Umbilical cord (tissue), 2 donors: ENCODE results near the gene UBE2H. TPM values are rescaled to one million over a fixed set of nuclear protein-coding genes. Genes with fewer than 3 reads are reported as not detected.
A peak's percentile ranks its signal among the peaks of the same experiment; 100 is the strongest.
"Not testable (repeated sequence)": the region's sequence is repeated elsewhere in the genome, so short reads cannot be mapped to it uniquely, and the experiment has no call there.

Experiments
- DNase-seq: peaks from one replicate; pipeline ENCODE4 v3.0.0-alpha.2; 2015; ENCODE audit warnings: low spot score
- total RNA-seq: library from RNA; depleted of rRNA; stranded (reverse); fragments of >200 nt; gene quantifications from one replicate; pipeline ENCODE4 v1.2.3, GENCODE V29; 2014; ENCODE audit warnings: low replicate concordance; ENCODE audit not compliant: insufficient read depth

UBE2H gene
- total RNA-seq, 1 donor from 2014 or later = 87.9 TPM

- no peak for DNase-seq
These were observed 78.0 kb downstream of the UBE2H start for GRCh38 chr7:129874722-129875121.

- no peak for DNase-seq
These were observed 80.7 kb downstream of the UBE2H start for GRCh38 chr7:129872054-129872453.

- DNase-seq = no peak
These were observed 82.1 kb downstream of the UBE2H start for GRCh38 chr7:129870668-129871067.

GRCh38 chr7:129866251-129866650, 86.5 kb downstream of the UBE2H start:
- no peak for DNase-seq

GRCh38 chr7:129865925-129866201, 86.9 kb downstream of the UBE2H start:
- no peak for DNase-seq

GRCh38 chr7:129865093-129865924, 87.5 kb downstream of the UBE2H start:
- no peak for DNase-seq

- not testable (repeated sequence) for DNase-seq
These were observed 88.1 kb downstream of the UBE2H start for GRCh38 chr7:129864676-129865075.

- no peak for DNase-seq
These were observed 88.7 kb downstream of the UBE2H start for GRCh38 chr7:129864042-129864441.

- no peak for DNase-seq
These were observed 90.1 kb downstream of the UBE2H start for GRCh38 chr7:129862682-129863081.

GRCh38 chr7:129860784-129861183, 92.0 kb downstream of the UBE2H start:
- DNase-seq = not testable (repeated sequence)

- peak; percentile 56 for DNase-seq
These were observed 93.6 kb downstream of the UBE2H start for GRCh38 chr7:129859183-129859582.

GRCh38 chr7:129858490-129858889, 94.3 kb downstream of the UBE2H start:
- DNase-seq = no peak

- no peak for DNase-seq
These were observed 95.4 kb downstream of the UBE2H start for GRCh38 chr7:129857313-129857712.

GRCh38 chr7:129855935-129856717, 96.6 kb downstream of the UBE2H start:
- DNase-seq = no peak

GRCh38 chr7:129855234-129855673, 97.5 kb downstream of the UBE2H start:
- peak; percentile 66 for DNase-seq

GRCh38 chr7:129854401-129854800, 98.4 kb downstream of the UBE2H start:
- no peak for DNase-seq

GRCh38 chr7:129853661-129854268, 99.0 kb downstream of the UBE2H start:
- DNase-seq = no peak

- no peak for DNase-seq
These were observed 101.0 kb downstream of the UBE2H start for GRCh38 chr7:129851809-129852208.

GRCh38 chr7:129851174-129851573, 101.6 kb downstream of the UBE2H start:
- no peak for DNase-seq

- DNase-seq = no peak
These were observed 104.3 kb downstream of the UBE2H start for GRCh38 chr7:129848436-129848835.

GRCh38 chr7:129845972-129846327, 106.8 kb downstream of the UBE2H start:
- no peak for DNase-seq

GRCh38 chr7:129845178-129845971, 107.4 kb downstream of the UBE2H start:
- DNase-seq = no peak
